HFF-Myc (cell line): Measurements from ENCODE around the gene CDH23.

Experiments
- DNase-seq: peaks from one replicate; pipeline ENCODE4 v3.0.0-alpha.2; 2011; ENCODE audit warnings: low read depth; ENCODE audit errors: extremely low read depth
- H3K4me3 ChIP-seq: replicated peaks from 2 replicates; pipeline ENCODE4 v1.5.1; 2011; ENCODE audit warnings: low read depth, mild to moderate bottlenecking, control low read depth, low read length
- TF ChIP-seq, protein P1 (sequence below): IDR thresholded peaks from 2 replicates; pipeline ENCODE4 v1.5.1; 2012; ENCODE audit warnings: mild to moderate bottlenecking, low read depth, low read length, control low read depth; ENCODE audit errors: missing control alignments

CDH23 gene

DNA sequence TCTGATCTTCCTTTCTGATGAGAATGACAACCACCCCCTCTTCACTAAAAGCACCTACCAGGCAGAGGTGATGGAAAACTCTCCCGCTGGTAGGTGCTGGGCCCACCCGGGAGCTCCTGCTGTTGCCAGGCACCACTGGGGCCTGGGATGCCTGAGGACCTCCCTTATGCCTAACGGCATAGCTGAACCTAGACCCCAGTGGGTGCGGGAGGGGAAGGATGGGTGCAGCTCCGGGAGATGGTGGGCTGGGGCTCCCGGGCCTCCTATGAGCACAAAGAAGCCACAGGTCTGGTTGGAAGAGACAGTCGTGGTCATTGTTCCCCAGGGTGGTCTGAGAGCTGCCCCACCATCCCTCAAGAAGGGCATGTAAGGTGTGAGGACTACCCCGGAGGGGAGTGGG, 392.2 kb downstream of the CDH23 start:
- DNase-seq = no peak
- no peak overlapping the region for H3K4me3 ChIP-seq
- TF ChIP-seq, protein P1, sequence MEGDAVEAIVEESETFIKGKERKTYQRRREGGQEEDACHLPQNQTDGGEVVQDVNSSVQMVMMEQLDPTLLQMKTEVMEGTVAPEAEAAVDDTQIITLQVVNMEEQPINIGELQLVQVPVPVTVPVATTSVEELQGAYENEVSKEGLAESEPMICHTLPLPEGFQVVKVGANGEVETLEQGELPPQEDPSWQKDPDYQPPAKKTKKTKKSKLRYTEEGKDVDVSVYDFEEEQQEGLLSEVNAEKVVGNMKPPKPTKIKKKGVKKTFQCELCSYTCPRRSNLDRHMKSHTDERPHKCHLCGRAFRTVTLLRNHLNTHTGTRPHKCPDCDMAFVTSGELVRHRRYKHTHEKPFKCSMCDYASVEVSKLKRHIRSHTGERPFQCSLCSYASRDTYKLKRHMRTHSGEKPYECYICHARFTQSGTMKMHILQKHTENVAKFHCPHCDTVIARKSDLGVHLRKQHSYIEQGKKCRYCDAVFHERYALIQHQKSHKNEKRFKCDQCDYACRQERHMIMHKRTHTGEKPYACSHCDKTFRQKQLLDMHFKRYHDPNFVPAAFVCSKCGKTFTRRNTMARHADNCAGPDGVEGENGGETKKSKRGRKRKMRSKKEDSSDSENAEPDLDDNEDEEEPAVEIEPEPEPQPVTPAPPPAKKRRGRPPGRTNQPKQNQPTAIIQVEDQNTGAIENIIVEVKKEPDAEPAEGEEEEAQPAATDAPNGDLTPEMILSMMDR = no peak

DNA sequence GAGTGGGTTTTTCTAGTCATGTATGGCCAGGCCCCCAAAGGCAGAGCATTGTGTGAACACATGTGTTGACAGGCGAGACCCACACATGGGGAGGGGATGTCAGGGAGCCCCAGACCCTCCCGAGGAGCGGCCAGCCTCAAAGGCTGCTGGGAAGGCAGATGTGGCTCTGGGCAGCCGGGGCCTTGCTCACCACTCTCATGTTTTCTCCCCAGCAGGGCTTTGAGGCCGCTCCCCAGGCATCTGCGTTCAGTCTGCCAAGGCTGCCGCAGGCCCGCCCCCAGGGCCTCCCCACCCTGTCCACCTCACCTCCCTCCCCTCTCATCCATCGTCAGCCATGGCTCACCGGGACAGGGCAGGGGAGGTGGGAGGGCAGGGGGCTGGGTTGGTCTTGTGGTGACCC, 393.2 kb downstream of the CDH23 start:
- TF ChIP-seq, protein P1 = no peak
- DNase-seq = no peak
- H3K4me3 ChIP-seq = no peak overlapping the region

DNA sequence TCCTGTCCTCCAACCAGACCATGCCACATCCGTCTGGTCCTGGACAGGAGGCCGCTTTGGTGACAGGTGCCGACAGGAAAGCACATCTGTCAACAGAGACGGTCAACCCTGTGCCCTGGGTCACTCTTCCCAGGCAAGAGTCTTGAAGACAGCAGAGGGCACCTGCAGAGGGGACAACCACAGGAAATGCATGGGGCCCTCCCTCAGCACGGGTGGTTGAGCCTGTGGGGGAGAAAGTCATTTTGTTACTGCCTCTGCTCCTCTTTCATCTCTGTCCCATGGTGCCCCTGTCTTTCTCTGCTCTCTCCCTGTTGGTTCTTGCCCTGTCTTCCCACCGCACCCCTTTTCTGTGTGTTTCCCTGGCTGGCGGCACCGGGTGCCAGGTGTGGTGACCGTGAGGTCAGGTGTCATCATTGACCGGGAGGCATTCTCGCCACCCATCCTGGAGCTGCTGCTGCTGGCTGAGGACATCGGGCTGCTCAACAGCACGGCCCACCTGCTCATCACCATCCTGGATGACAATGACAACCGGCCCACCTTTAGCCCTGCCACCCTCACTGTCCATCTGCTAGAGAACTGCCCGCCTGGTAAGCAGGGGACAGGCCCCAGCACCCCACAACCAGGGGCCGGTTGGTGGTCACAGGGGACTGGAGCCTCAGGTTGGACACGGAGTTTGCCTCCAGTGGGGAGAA, 394.2 kb downstream of the CDH23 start:
- H3K4me3 ChIP-seq = no peak overlapping the region
- TF ChIP-seq, protein P1 = no peak
- no peak for DNase-seq

DNA sequence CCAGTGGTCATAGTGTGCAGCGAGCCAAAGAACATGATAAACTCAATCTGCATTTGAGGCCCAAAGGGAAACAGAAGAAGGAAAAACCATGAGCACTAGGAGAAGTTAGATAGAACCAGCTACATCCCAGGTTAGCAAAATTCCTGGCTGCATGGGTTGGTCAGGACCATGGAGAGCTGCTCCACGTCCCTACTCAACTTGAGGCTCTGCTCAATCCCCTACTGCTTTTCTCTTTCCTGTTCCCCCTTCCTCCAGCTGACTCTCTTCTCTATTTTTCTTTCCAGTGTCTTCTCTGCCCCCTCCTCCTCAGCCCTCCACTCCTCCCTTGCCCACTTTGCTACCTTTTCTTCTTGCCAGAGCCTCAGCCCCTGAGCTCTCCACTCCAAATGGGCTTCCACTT, 398.5 kb downstream of the CDH23 start:
- TF ChIP-seq, protein P1 = no peak
- H3K4me3 ChIP-seq = no peak overlapping the region
- no peak for DNase-seq

DNA sequence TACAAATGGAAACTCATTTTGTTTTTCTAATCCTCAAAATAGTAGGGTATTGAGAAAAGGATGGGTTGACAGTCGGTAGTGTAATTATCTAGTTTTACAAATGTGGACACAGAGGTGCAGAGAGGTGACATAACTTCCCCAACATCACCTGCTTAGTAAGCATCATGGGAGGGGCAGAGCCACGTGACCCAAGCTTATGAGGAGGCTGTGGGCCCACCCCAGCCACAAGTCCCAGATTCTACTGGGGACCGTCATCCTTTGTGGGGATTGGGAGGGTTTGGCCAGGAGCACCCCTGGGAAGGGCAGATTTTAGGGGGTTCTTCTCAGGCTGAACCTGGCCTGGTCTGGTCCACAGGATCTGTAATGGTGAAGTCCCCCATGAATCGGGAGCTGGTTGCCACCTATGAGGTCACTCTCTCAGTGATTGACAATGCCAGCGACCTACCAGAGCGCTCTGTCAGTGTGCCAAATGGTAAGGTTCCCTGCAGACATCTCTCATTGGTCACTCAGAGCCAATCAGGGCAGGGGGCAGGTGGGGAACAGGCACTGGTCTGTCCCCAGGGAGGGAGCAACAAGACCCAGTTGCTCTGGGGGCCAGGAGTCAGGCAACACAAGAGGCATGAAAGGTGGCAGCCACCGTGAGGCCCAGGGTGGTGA, 400.2 kb downstream of the CDH23 start:
- no peak for DNase-seq
- TF ChIP-seq, protein P1 = no peak
- no peak overlapping the region for H3K4me3 ChIP-seq

DNA sequence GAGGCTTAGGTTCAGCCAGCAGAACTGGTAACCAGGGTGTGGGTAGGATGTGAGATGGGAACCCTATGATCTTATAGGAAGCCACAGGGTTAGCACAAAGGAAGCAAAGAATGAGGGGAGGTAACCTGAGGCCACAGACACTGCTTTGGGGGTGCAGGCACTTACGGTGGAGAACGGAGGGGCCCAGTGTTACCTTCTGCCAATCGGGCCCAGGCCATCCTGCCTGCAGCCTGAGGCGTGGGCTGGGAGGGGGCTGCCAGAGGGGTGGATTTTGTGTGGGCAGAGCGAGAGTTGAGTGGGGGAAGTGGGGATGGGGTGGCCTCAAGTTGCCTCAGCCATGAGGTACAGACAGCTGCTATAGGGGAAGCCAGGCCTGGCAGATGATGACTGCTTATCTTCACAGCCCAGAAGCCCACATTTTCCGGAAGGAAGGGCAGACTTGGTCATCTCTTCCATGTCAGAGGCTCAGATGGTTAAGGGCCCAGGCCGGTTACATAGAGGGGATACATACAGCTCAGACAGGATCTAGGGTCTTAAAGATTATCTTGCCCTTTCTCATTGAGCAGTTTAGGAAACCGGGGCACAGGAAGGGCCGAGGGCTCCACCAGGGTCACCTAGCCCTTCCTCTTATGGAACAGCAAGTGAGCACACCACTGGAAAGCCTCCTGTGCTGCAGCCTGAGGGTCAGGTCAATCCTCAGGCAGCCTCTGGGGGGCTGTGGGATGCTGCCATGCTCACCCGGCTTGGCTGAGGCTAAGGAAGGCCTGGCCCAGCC, 401.0 kb downstream of the CDH23 start:
- H3K4me3 ChIP-seq = no peak overlapping the region
- DNase-seq = no peak
- TF ChIP-seq, protein P1 = no peak
